GM06990 (cell line): Measurements from ENCODE around the gene DOK6.

Experiments used
- DNase-seq: peaks from one replicate; pipeline ENCODE4 v3.0.0-alpha.2; 2011; ENCODE audit not compliant: insufficient read length; ENCODE audit errors: extremely low read depth
- H3K27me3 ChIP-seq: replicated peaks from 2 replicates; pipeline ENCODE4 v1.6.0; 2011; ENCODE audit warnings: low read length; ENCODE audit not compliant: control insufficient read depth, insufficient read depth
- H3K36me3 ChIP-seq: 2 replicates; pipeline ENCODE4 v1.5.1; 2011; ENCODE audit warnings: low read length; ENCODE audit not compliant: control insufficient read depth, insufficient read depth
- H3K4me3 ChIP-seq: replicated peaks from 2 replicates; pipeline ENCODE4 v1.5.1; 2011; ENCODE audit warnings: low read depth, mild to moderate bottlenecking, control low read depth, low read length
- TF ChIP-seq, protein P1 (sequence below): IDR thresholded peaks from 2 replicates; pipeline ENCODE4 v1.5.1; 2011; ENCODE audit warnings: low read length, control low read depth, mild to moderate bottlenecking, inconsistent platforms; ENCODE audit not compliant: insufficient read depth, poor library complexity, severe bottlenecking

DOK6 gene

DNA sequence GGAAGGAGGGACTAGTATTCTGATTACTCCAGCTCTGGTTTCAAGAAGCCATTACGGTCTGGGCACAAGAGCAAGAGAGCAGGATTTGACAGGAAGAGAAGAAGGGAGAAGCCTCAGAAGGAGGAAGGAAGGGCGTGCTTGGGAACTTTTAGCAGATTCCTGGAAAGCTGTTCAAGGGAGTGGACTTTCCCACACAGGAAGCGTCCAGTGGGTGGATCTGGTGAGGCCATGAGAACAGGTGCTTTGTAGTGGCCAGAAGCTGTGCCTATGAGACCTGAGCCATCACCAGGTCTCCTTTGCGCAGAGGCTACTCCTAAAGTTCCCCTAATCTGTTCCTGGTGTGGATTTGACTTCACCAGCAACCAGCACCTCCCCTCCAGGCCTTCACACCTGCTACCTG is 484.7 kb downstream of the DOK6 start:
- no peaks in the 10 kb centered on the region for H3K27me3 ChIP-seq
- no peak overlapping the region for H3K4me3 ChIP-seq
- H3K36me3 ChIP-seq, result peaks cover 6% of the 10 kb centered on the region
- no peak for DNase-seq
- TF ChIP-seq, protein P1, sequence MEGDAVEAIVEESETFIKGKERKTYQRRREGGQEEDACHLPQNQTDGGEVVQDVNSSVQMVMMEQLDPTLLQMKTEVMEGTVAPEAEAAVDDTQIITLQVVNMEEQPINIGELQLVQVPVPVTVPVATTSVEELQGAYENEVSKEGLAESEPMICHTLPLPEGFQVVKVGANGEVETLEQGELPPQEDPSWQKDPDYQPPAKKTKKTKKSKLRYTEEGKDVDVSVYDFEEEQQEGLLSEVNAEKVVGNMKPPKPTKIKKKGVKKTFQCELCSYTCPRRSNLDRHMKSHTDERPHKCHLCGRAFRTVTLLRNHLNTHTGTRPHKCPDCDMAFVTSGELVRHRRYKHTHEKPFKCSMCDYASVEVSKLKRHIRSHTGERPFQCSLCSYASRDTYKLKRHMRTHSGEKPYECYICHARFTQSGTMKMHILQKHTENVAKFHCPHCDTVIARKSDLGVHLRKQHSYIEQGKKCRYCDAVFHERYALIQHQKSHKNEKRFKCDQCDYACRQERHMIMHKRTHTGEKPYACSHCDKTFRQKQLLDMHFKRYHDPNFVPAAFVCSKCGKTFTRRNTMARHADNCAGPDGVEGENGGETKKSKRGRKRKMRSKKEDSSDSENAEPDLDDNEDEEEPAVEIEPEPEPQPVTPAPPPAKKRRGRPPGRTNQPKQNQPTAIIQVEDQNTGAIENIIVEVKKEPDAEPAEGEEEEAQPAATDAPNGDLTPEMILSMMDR, result no peak

GRCh38 chr18:69885841-69886531 is 485.3 kb downstream of the DOK6 start:
- DNase-seq, result peak; percentile 37
- TF ChIP-seq, protein P1, result no peak
- H3K27me3 ChIP-seq, result no peaks in the 10 kb centered on the region
- no peak overlapping the region for H3K4me3 ChIP-seq
- peaks cover 6% of the 10 kb centered on the region for H3K36me3 ChIP-seq

DNA sequence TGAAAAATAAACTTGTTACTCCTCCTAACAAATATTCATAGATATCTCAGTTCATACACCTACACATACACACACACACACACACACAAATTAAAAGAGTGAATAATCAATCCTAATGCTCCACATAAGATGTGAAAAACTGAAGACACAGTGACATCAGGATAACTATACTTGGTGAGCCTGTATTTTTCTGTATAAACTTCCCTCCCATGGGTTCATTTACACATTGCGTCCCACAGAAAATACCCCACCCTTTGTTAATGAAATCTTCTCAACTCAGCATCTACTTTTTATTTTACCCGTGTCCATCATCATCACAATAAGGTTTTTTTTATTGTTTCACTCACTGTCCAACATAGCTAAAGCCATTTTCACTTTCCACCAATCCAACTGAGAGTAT is 486.6 kb downstream of the DOK6 start:
- Histone ChIP-seq H3K4me3 (no peak overlapping the region), H3K27me3 (no peaks in the 10 kb centered on the region), H3K36me3 (peaks cover 6% of the 10 kb centered on the region)
- TF ChIP-seq, protein P1, result no peak
- no peak for DNase-seq

DNA sequence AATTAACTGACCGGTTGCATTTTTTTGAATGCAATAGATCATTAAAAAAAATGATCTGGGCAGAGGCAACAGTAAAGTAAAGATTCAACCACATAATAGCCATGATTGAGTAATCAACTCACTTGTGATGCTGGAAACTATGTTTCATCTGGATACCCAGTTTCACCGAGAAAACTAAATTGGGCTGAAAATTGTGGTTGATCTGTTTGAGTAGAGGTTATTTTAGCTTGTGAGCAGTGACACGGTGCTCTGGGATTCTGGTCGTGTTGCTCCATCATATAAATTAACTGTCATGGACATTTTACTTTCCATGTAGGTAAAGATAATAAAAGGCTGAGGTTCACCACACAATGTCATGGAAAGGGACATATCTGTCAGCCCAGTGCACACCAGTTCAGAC is 488.3 kb downstream of the DOK6 start:
- DNase-seq, result no peak
- H3K36me3 ChIP-seq, result peaks cover 2% of the 10 kb centered on the region
- H3K27me3 ChIP-seq, result no peaks in the 10 kb centered on the region
- no peak overlapping the region for H3K4me3 ChIP-seq
- TF ChIP-seq, protein P1, result no peak

GRCh38 chr18:69890558-69890957 is 489.9 kb downstream of the DOK6 start:
- no peaks in the 10 kb centered on the region for H3K27me3 ChIP-seq
- peaks cover under 1% of the 10 kb centered on the region for H3K36me3 ChIP-seq
- TF ChIP-seq, protein P1, result no peak
- DNase-seq, result no peak
- no peak overlapping the region for H3K4me3 ChIP-seq

GRCh38 chr18:69894467-69894866 is 493.8 kb downstream of the DOK6 start:
- Histone ChIP-seq H3K4me3 (no peak overlapping the region), H3K36me3 (peaks cover 3% of the 10 kb centered on the region), H3K27me3 (no peaks in the 10 kb centered on the region)
- no peak for DNase-seq
- TF ChIP-seq, protein P1, result no peak
